Measurements from ENCODE around the gene ILKAP. TPM values are rescaled to one million over a fixed set of nuclear protein-coding genes. Genes with fewer than 3 reads are reported as not detected.

ILKAP gene
- total RNA-seq, 1 donor from 2014 or later, result 43.4 TPM

DNA sequence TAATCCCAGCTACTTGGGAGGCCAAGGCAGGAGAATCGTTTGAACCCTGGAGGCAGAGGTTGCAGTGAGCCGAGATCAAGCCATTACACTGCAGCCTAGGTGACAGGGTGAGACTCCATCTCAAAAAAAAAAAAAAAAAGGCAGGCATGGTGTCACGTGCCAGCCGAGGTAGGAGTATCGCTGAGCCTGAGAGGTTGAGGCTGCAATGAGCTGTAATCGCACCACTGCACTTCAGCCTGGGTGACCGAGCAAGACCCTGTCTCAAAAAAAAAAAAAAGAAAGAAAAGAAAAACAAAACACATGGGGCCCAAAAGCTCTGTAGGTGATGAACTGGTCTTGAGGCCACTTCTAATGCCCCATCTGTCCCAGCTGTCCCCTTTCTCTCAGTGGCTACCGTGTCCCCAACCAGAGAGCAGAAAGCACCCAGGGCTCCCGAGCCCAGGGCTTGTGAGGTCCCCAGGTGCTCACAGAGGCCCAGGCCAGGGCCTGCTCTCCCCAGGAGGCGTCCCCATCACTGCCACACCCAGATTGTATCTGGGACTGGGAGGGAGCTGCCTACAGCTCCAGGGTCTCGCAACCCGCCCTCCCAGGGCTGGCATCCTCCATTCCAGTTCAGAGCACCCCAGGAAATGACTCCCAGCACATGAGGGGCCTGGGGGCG, 56.5 kb downstream of the ILKAP start:
- no peak overlapping the region for H3K4me3 ChIP-seq
- H3K9me3 ChIP-seq, result no peaks in the 10 kb centered on the region
- intact Hi-C loops (cut with DNase I), result no loop called here
- no peak overlapping the region for H3K27ac ChIP-seq
- H3K4me1 ChIP-seq, result peaks cover 3% of the 10 kb centered on the region
- H3K36me3 ChIP-seq, result no peaks in the 10 kb centered on the region
- TF ChIP-seq, protein P1, sequence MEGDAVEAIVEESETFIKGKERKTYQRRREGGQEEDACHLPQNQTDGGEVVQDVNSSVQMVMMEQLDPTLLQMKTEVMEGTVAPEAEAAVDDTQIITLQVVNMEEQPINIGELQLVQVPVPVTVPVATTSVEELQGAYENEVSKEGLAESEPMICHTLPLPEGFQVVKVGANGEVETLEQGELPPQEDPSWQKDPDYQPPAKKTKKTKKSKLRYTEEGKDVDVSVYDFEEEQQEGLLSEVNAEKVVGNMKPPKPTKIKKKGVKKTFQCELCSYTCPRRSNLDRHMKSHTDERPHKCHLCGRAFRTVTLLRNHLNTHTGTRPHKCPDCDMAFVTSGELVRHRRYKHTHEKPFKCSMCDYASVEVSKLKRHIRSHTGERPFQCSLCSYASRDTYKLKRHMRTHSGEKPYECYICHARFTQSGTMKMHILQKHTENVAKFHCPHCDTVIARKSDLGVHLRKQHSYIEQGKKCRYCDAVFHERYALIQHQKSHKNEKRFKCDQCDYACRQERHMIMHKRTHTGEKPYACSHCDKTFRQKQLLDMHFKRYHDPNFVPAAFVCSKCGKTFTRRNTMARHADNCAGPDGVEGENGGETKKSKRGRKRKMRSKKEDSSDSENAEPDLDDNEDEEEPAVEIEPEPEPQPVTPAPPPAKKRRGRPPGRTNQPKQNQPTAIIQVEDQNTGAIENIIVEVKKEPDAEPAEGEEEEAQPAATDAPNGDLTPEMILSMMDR (IDR thresholded peaks at IDR 0.05), result no peak
- H3K27me3 ChIP-seq (ENCODE audit: low read depth), result no peaks in the 10 kb centered on the region
- ATAC-seq (no peak), DNase-seq (no peak)

- no peak overlapping the region for H3K27ac ChIP-seq
Observed at GRCh38 chr2:238145851-238146250, 57.6 kb downstream of the ILKAP start.

DNA sequence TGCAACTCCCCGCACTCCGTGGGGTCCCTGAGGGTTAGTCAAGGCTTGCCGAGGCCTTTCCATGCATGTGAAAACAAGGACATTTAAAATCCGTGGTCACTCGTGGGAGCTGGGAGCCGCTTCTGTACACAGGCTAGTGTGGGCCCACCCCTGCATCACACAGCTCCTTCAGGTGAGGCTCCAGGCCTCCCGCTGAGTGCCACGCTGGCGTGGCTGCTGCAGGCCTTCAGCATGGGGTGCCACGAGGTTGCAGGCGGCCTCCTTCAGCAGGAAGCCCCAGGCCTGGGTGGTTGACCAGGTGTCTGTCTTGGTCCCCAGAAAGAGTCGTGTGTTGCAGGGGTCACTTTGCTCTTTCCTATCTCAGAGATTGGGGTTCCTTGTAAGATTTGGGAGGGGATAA, 58.4 kb downstream of the ILKAP start:
- no peak overlapping the region for H3K4me3 ChIP-seq
- H3K9me3 ChIP-seq, result no peaks in the 10 kb centered on the region
- intact Hi-C loops (cut with DNase I), result no loop called here
- ATAC-seq (no peak), DNase-seq (no peak)
- H3K27ac ChIP-seq, result no peak overlapping the region
- no peaks in the 10 kb centered on the region for H3K36me3 ChIP-seq
- H3K27me3 ChIP-seq (ENCODE audit: low read depth), result no peaks in the 10 kb centered on the region
- TF ChIP-seq, protein P1 (IDR thresholded peaks at IDR 0.05), result no peak
- peaks cover 13% of the 10 kb centered on the region for H3K4me1 ChIP-seq

More at GRCh38 chr2:238145851-238146250, 57.6 kb downstream of the ILKAP start:
- intact Hi-C loops (cut with DNase I), result no loop called here
- TF ChIP-seq, protein P1 (IDR thresholded peaks at IDR 0.05), result no peak
- no peaks in the 10 kb centered on the region for H3K36me3 ChIP-seq
- ATAC-seq (no peak), DNase-seq (no peak)
- no peak overlapping the region for H3K4me3 ChIP-seq
- no peaks in the 10 kb centered on the region for H3K9me3 ChIP-seq
- H3K27me3 ChIP-seq (ENCODE audit: low read depth), result no peaks in the 10 kb centered on the region
- H3K4me1 ChIP-seq, result peaks cover 13% of the 10 kb centered on the region

DNA sequence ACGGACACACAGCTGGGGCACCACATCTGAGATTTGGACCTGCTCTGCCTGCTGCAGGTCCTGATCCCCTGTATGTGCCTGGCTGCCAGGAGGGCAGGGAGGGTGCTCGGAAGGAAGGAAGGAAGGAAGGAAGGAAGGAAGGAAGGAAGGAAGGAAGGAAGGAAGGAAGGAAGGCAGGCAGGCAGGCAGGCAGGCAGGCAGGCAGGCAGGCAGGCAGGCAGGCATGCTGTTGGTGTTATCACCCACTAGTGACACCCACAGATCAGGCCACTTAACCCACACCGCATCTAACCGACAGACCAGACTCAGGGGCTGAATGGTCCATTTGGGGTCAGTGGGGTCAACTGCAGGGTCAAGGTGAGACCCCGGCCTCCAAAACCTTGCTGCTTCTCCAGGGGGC, 59.2 kb downstream of the ILKAP start:
- H3K4me1 ChIP-seq, result peaks cover 13% of the 10 kb centered on the region
- H3K27ac ChIP-seq, result no peak overlapping the region
- DNase-seq (no peak), ATAC-seq (no peak)
- intact Hi-C loops (cut with DNase I), result no loop called here
- H3K36me3 ChIP-seq, result no peaks in the 10 kb centered on the region
- H3K9me3 ChIP-seq, result no peaks in the 10 kb centered on the region
- no peaks in the 10 kb centered on the region for H3K27me3 ChIP-seq (ENCODE audit: low read depth)
- H3K4me3 ChIP-seq, result no peak overlapping the region
- TF ChIP-seq, protein P1 (IDR thresholded peaks at IDR 0.05), result no peak

DNA sequence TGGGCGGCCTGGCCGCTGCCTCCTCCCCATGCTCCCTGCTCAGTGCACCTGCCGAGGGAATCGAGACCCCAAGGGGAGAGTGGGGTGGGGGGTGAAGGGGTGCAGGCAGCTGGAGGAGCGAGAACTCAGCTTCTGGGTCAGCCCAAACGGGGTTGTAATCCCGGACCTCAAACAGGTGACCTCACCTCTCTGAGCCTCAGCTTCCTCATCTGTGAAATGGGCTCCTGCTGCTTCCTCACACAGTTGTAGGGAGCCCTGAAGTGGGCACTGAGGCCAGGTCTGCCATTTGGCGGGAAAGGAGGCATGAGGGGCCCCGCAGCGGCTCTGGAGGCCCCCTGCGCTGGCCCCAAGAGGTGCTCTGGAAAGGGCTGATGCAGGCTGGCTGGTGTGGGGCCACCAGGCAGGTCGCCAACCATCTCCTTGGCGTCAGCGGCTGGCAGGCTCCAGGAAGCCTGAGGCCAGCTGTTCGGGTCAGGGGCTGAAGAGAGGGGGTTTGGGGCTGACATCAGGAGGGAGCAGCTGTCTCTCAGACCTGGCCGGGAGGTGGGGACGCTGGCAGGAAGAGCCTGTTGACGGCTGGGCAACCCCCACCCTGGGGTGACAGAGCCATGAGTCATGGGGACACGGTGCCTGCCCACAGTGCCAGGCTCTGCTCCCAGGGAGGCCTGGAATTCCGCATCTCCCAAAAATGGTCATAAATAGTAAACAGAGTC, 60.1 kb downstream of the ILKAP start:
- Histone ChIP-seq H3K4me1 (peaks cover 15% of the 10 kb centered on the region), H3K27me3 (ENCODE audit: low read depth) (no peaks in the 10 kb centered on the region), H3K27ac (no peak overlapping the region), H3K36me3 (no peaks in the 10 kb centered on the region), H3K9me3 (no peaks in the 10 kb centered on the region), H3K4me3 (no peak overlapping the region)
- intact Hi-C loops (cut with DNase I), result no loop called here
- TF ChIP-seq, protein P1 (IDR thresholded peaks at IDR 0.05), result no peak
- DNase-seq (no peak), ATAC-seq (no peak)

Measured in lower lobe of right lung (tissue), 2 donors.